Right lobe of liver (tissue), 6 donors: ENCODE results near the gene EHD2. TPM values are rescaled to one million over a fixed set of nuclear protein-coding genes. Genes with fewer than 3 reads are reported as not detected.
"Not testable (repeated sequence)": the region's sequence is repeated elsewhere in the genome, so short reads cannot be mapped to it uniquely, and the experiment has no call there.

Experiments used
- ATAC-seq, 4 donors: fragments of 200-7000 bp; cut with Tn5 transposase; one replicate each; pipeline ENCODE4 v1.9.1; 2020; ENCODE audit warnings: mild to moderate bottlenecking in 4 of 4, moderate library complexity in 4 of 4
- DNase-seq, 3 donors: peaks; one replicate each; pipeline ENCODE4 v3.0.0-alpha.2; 2020
- H3K27ac ChIP-seq, 3 donors: fragments of 200-600 bp; one replicate each; pipeline ENCODE4 v1.8.0; 2022
- H3K27me3 ChIP-seq, 2 donors: fragments of 200-600 bp; one replicate each; pipeline ENCODE4 v1.8.0; 2022
- H3K36me3 ChIP-seq, 4 donors: fragments of 200-600 bp; sonication (generic) in 1 of 4; one replicate each; pipeline versions ENCODE4 v1.5.1 to v1.8.0; 2017 to 2022; ENCODE audit warnings: control low read depth in 1 of 4
- H3K4me1 ChIP-seq, 4 donors: fragments of 200-600 bp; sonication (generic) in 1 of 4; one replicate each; pipeline versions ENCODE4 v1.5.1 to v1.8.0; 2017 to 2022; ENCODE audit warnings: control low read depth in 1 of 4
- H3K4me3 ChIP-seq, 3 donors: fragments of 200-600 bp; one replicate each; pipeline ENCODE4 v1.8.0; 2022
- H3K9me3 ChIP-seq, 4 donors: fragments of 200-600 bp; sonication (generic) in 1 of 4; one replicate each; pipeline versions ENCODE4 v1.5.1 to v1.8.0; 2017 to 2022; ENCODE audit warnings: control low read depth in 1 of 4
- CTCF ChIP-seq, 4 donors: fragments of 200-600 bp in 3 of 4; fragments of 450-650 bp in 1 of 4; IDR thresholded peaks; one replicate each; pipeline versions ENCODE4 v1.5.1 to v1.8.0; 2016 to 2022; ENCODE audit warnings: antibody characterized with exemption in 4 of 4, mild to moderate bottlenecking in 2 of 4
- POLR2A ChIP-seq: fragments of 450-650 bp; IDR thresholded peaks from one replicate; pipeline ENCODE4 v1.6.1; 2017; ENCODE audit warnings: antibody characterized with exemption, mild to moderate bottlenecking
- WGBS: methylation state at CpG from one replicate; pipeline ENCODE4 v1.1.6; 2018; ENCODE audit warnings: low coverage, low lambda C conversion rate; ENCODE audit not compliant: insufficient coverage; ENCODE audit errors: missing lambda C conversion rate; 5-methylcytosine and 5-hydroxymethylcytosine counted together
- intact Hi-C, 2 donors: fragments of 100-400 bp; cut with DNase I; formaldehyde crosslinking; loops; one replicate each; pipeline versions ENCODE4 v1.11.2 to v1.14.1; 2022
- total RNA-seq, 6 experiments: library from RNA; depleted of rRNA in 2 of 6; stranded (reverse); fragments of >200 nt in 2 of 6; fragmentation: NEBNext Ultra II Directional in 3 of 6; extraction: Animal tissue kit (Norgen Biotek cat#: 25700) in 3 of 6; gene quantifications; one replicate each; pipeline versions ENCODE4 v1.1.0 to v1.2.4, GENCODE V29; 2016 to 2023
- donor health status: DM: no; HTN: yes; CAD: no.
- donor health status: DM: no; HTN: no; CAD: no.
- donor health status: DM: no; HTN: no; CAD: no.
- donor health status: DM: no; HTN: yes; CAD: no.
- donor health status: DM: no; HTN: yes; CAD: no.

The EHD2 gene
- total RNA-seq, 6 experiments from 2014 or later, result 3.6 to 20.2 (median 12.8) TPM

- 61% methylated on average over 11 of the region's 18 CpGs for WGBS
- Histone ChIP-seq H3K27ac (no peak overlapping the region), H3K27me3 (no peaks in the 10 kb centered on the region), H3K4me3 (no peak overlapping the region), H3K4me1 (peaks cover 0 to 8% (median 4%) of the 10 kb centered on the region in 4 donors), H3K9me3 (no peaks in the 10 kb centered on the region), H3K36me3 (no peaks in the 10 kb centered on the region)
- intact Hi-C loops, result no loop called here
- peak in 1 of 3 donors; percentile 38 for DNase-seq
- ATAC-seq, result peak; percentile 55 to 71 (median 58)
- TF ChIP-seq CTCF (IDR thresholded peaks at IDR 0.05) (no peak), POLR2A (no peak)
These were observed 49.5 kb downstream of the EHD2 start for GRCh38 chr19:47762615-47763308.

- H3K36me3 ChIP-seq, H3K27ac ChIP-seq, ATAC-seq, H3K9me3 ChIP-seq, intact Hi-C loops, H3K4me1 ChIP-seq, H3K4me3 ChIP-seq, H3K27me3 ChIP-seq, DNase-seq: not testable (repeated sequence)
- 72% methylated on average over 2 of the region's 3 CpGs for WGBS
These were observed 51.5 kb downstream of the EHD2 start for GRCh38 chr19:47764705-47765104.

- intact Hi-C loops, result no loop called here
- no peak overlapping the region for H3K4me3 ChIP-seq
- no peaks in the 10 kb centered on the region for H3K4me1 ChIP-seq
- peak in 2 of 3 donors; percentile 66 to 69 for DNase-seq
- ATAC-seq, result peak; percentile 53 to 67 (median 64)
- TF ChIP-seq POLR2A, result no peak
- TF ChIP-seq CTCF (IDR thresholded peaks at IDR 0.05), result peak; percentile 58 to 67 (median 62)
- no peaks in the 10 kb centered on the region for H3K36me3 ChIP-seq
- 30% methylated on average over 13 of the region's 19 CpGs for WGBS
- H3K27ac ChIP-seq, result no peak overlapping the region
- no peaks in the 10 kb centered on the region for H3K27me3 ChIP-seq
- no peaks in the 10 kb centered on the region for H3K9me3 ChIP-seq
These were observed 52.5 kb downstream of the EHD2 start for GRCh38 chr19:47765523-47766358.

GRCh38 chr19:47766359-47766620 is 53.1 kb downstream of the EHD2 start:
- no peak for TF ChIP-seq POLR2A
- no peak for TF ChIP-seq CTCF (IDR thresholded peaks at IDR 0.05)
- ATAC-seq (no peak), DNase-seq (no peak)
- intact Hi-C loops, result no loop called here
- WGBS, result no CpG with 5 or more reads among the region's 7 CpGs
- Histone ChIP-seq H3K9me3 (no peaks in the 10 kb centered on the region), H3K36me3 (no peaks in the 10 kb centered on the region), H3K27me3 (no peaks in the 10 kb centered on the region), H3K27ac (no peak overlapping the region), H3K4me3 (no peak overlapping the region), H3K4me1 (no peaks in the 10 kb centered on the region)

GRCh38 chr19:47766670-47767069 is 53.4 kb downstream of the EHD2 start:
- intact Hi-C loops, result no loop called here
- ATAC-seq (no peak), DNase-seq (no peak)
- Histone ChIP-seq H3K4me1 (no peaks in the 10 kb centered on the region), H3K9me3 (no peaks in the 10 kb centered on the region), H3K27ac (no peak overlapping the region), H3K36me3 (no peaks in the 10 kb centered on the region), H3K4me3 (no peak overlapping the region), H3K27me3 (no peaks in the 10 kb centered on the region)
- no peak for TF ChIP-seq POLR2A
- no peak for TF ChIP-seq CTCF (IDR thresholded peaks at IDR 0.05)
- WGBS, result 87% methylated on average over 5 of the region's 7 CpGs
